Mesenchymal stem cell (in vitro differentiated cells and primary cell): Measurements from ENCODE around the gene NR2F2.

ENCODE experiments used
- DNase-seq: peaks from one replicate; pipeline ENCODE4 v3.0.0-alpha.2; 2013
- H2AFZ ChIP-seq: one replicate; pipeline ENCODE4 v1.6.1; 2013; ENCODE audit warnings: low read depth, mild to moderate bottlenecking, control low read depth, inconsistent platforms, low read length, moderate library complexity
- H2AK5ac ChIP-seq: 2 replicates; pipeline ENCODE4 v1.6.1; 2013; ENCODE audit warnings: low read length, moderate library complexity, mild to moderate bottlenecking, inconsistent platforms; ENCODE audit not compliant: severe bottlenecking
- H2BK120ac ChIP-seq: one replicate; pipeline ENCODE4 v1.6.1; 2013; ENCODE audit warnings: low read depth, mild to moderate bottlenecking, inconsistent platforms, low read length, moderate library complexity
- H2BK12ac ChIP-seq, 2 experiments: one replicate each; pipeline ENCODE4 v1.6.1; 2013; ENCODE audit warnings: inconsistent platforms in 2 of 2, low read length in 2 of 2, mild to moderate bottlenecking in 2 of 2, moderate library complexity in 2 of 2, control low read depth in 1 of 2
- H2BK15ac ChIP-seq: one replicate; pipeline ENCODE4 v1.6.1; 2013; ENCODE audit warnings: mild to moderate bottlenecking, low read depth, inconsistent platforms; ENCODE audit not compliant: poor library complexity, severe bottlenecking
- H2BK5ac ChIP-seq: 2 replicates; pipeline ENCODE4 v1.6.1; 2013; ENCODE audit warnings: low read depth, mild to moderate bottlenecking, low read length, control low read depth, inconsistent platforms; ENCODE audit not compliant: poor library complexity, severe bottlenecking
- H3K14ac ChIP-seq, 2 experiments: one replicate each; pipeline ENCODE4 v1.6.1; 2013; ENCODE audit warnings: inconsistent platforms in 2 of 2, low read length in 2 of 2, control low read depth in 1 of 2, mild to moderate bottlenecking in 1 of 2, moderate library complexity in 1 of 2
- H3K18ac ChIP-seq, 2 experiments: one replicate each; pipeline ENCODE4 v1.6.1; 2013; ENCODE audit warnings: inconsistent platforms in 2 of 2, low read length in 2 of 2, control low read depth in 1 of 2, low read depth in 1 of 2, mild to moderate bottlenecking in 1 of 2
- H3K23ac ChIP-seq, 2 experiments: one replicate each; pipeline ENCODE4 v1.6.1; 2013; ENCODE audit warnings: inconsistent platforms in 2 of 2, low read length in 2 of 2, mild to moderate bottlenecking in 2 of 2, moderate library complexity in 2 of 2, control low read depth in 1 of 2
- H3K27ac ChIP-seq: 2 replicates; pipeline ENCODE4 v1.5.1; 2013; ENCODE audit warnings: mild to moderate bottlenecking, moderate library complexity, low read length, control low read depth, inconsistent platforms; ENCODE audit not compliant: poor library complexity, severe bottlenecking
- H3K27me3 ChIP-seq, 2 experiments: 2 replicates each; pipeline versions ENCODE4 v1.6.1 to v1.7.0; 2013; ENCODE audit warnings: low read length in 2 of 2, mild to moderate bottlenecking in 2 of 2, moderate library complexity in 2 of 2, control low read depth in 1 of 2, inconsistent platforms in 1 of 2; ENCODE audit not compliant: control insufficient read depth in 1 of 2, insufficient read depth in 1 of 2
- H3K36me3 ChIP-seq, 2 experiments: 2 replicates each; pipeline versions ENCODE4 v1.6.1 to v1.7.0; 2013; ENCODE audit warnings: low read length in 2 of 2, control low read depth in 1 of 2, inconsistent platforms in 1 of 2, low read depth in 1 of 2, mild to moderate bottlenecking in 1 of 2; ENCODE audit not compliant: insufficient read depth in 2 of 2, control insufficient read depth in 1 of 2
- H3K4ac ChIP-seq, 2 experiments: one replicate each; pipeline ENCODE4 v1.6.1; 2013; ENCODE audit warnings: inconsistent platforms in 2 of 2, low read length in 2 of 2, mild to moderate bottlenecking in 2 of 2, moderate library complexity in 2 of 2, control low read depth in 1 of 2, low read depth in 1 of 2
- H3K4me1 ChIP-seq: 2 replicates; pipeline ENCODE4 v1.6.1; 2013; ENCODE audit warnings: low read depth, low read length, control low read depth; ENCODE audit not compliant: control insufficient read depth, insufficient read depth
- H3K4me2 ChIP-seq: 2 replicates; pipeline ENCODE4 v1.6.1; 2013; ENCODE audit warnings: low read length, mild to moderate bottlenecking, inconsistent platforms; ENCODE audit not compliant: poor library complexity, severe bottlenecking
- H3K4me3 ChIP-seq, 2 experiments: 2 replicates each; pipeline versions ENCODE4 v1.5.1 to v1.7.0; 2013; ENCODE audit warnings: low read length in 2 of 2, mild to moderate bottlenecking in 2 of 2, control low read depth in 1 of 2, low read depth in 1 of 2; ENCODE audit not compliant: insufficient read depth in 1 of 2
- H3K79me1 ChIP-seq: replicated peaks from 2 replicates; pipeline ENCODE4 v1.6.1; 2013; ENCODE audit warnings: mild to moderate bottlenecking, control low read depth, low read length, inconsistent platforms; ENCODE audit not compliant: poor library complexity, severe bottlenecking
- H3K9ac ChIP-seq: 2 replicates; pipeline ENCODE4 v1.7.0; 2013; ENCODE audit warnings: mild to moderate bottlenecking, low read length, moderate library complexity
- H3K9me3 ChIP-seq: 2 replicates; pipeline ENCODE4 v1.7.0; 2013; ENCODE audit warnings: mild to moderate bottlenecking, low read length; ENCODE audit not compliant: control insufficient read depth
- H4K8ac ChIP-seq: one replicate; pipeline ENCODE4 v1.6.1; 2013; ENCODE audit warnings: inconsistent platforms, mild to moderate bottlenecking, low read length, moderate library complexity
- H4K91ac ChIP-seq: one replicate; pipeline ENCODE4 v1.6.1; 2013; ENCODE audit warnings: mild to moderate bottlenecking, low read length, inconsistent platforms
- WGBS: methylation state at CpG from one replicate; pipeline ENCODE4 v1.1.7; 2013; ENCODE audit warnings: mixed read lengths; 5-methylcytosine and 5-hydroxymethylcytosine counted together

NR2F2 gene

GRCh38 chr15:96336108-96336595, 5.7 kb downstream of the NR2F2 start:
- no peak overlapping the region for H4K8ac ChIP-seq
- no peaks in the 10 kb centered on the region for H3K79me1 ChIP-seq
- peak overlapping the region; percentile 77 for H3K4me2 ChIP-seq
- H3K4me1 ChIP-seq = no peaks in the 10 kb centered on the region
- peaks cover 53 to 68% of the 10 kb centered on the region in 2 experiments for H3K36me3 ChIP-seq
- peak overlapping the region in 1 of 2 experiments; percentile 75 for H3K14ac ChIP-seq
- peak; percentile 24 for DNase-seq
- peak overlapping the region in 1 of 2 experiments; percentile 19 for H2BK12ac ChIP-seq
- H3K23ac ChIP-seq = no peak overlapping the region
- H3K27ac ChIP-seq = peak overlapping the region; percentile 96
- peak overlapping the region; percentile 78 to 97 for H3K18ac ChIP-seq
- H3K27me3 ChIP-seq = no peaks in the 10 kb centered on the region
- H2BK5ac ChIP-seq = no peak overlapping the region
- no peak overlapping the region for H2AK5ac ChIP-seq
- H2BK15ac ChIP-seq = no peak overlapping the region
- H3K9ac ChIP-seq = peak overlapping the region; percentile 99
- peak overlapping the region; percentile 49 to 99 for H3K4me3 ChIP-seq
- no peak overlapping the region for H2AFZ ChIP-seq
- H2BK120ac ChIP-seq = no peak overlapping the region
- WGBS = 1% methylated on average over 5 of the region's 7 CpGs
- no peaks in the 10 kb centered on the region for H3K9me3 ChIP-seq
- H4K91ac ChIP-seq = no peak overlapping the region
- peak overlapping the region in 1 of 2 experiments; percentile 42 for H3K4ac ChIP-seq

GRCh38 chr15:96336596-96337364, 6.3 kb downstream of the NR2F2 start:
- H3K9me3 ChIP-seq = no peaks in the 10 kb centered on the region
- H3K14ac ChIP-seq = no peak overlapping the region
- H4K91ac ChIP-seq = no peak overlapping the region

GRCh38 chr15:96337365-96338023, 7.0 kb downstream of the NR2F2 start:
- no peak overlapping the region for H2BK120ac ChIP-seq
- H2AK5ac ChIP-seq = peak overlapping the region; percentile 59
- peaks cover 42 to 68% of the 10 kb centered on the region in 2 experiments for H3K36me3 ChIP-seq
- 5% methylated on average over 13 of the region's 14 CpGs for WGBS
- H3K4me3 ChIP-seq = peak overlapping the region; percentile 51 to 99
- H3K14ac ChIP-seq = no peak overlapping the region
- H2AFZ ChIP-seq = no peak overlapping the region
- H3K79me1 ChIP-seq = no peaks in the 10 kb centered on the region
- H3K9me3 ChIP-seq = no peaks in the 10 kb centered on the region
- H3K23ac ChIP-seq = peak overlapping the region in 1 of 2 experiments; percentile 86
- peak overlapping the region in 1 of 2 experiments; percentile 40 for H3K4ac ChIP-seq
- peak overlapping the region; percentile 85 to 92 for H3K18ac ChIP-seq
- peak overlapping the region; percentile 96 for H3K27ac ChIP-seq
- no peak overlapping the region for H2BK15ac ChIP-seq
- H3K4me1 ChIP-seq = no peaks in the 10 kb centered on the region
- H4K8ac ChIP-seq = no peak overlapping the region
- H3K27me3 ChIP-seq = no peaks in the 10 kb centered on the region
- peak overlapping the region; percentile 82 for H3K4me2 ChIP-seq
- H2BK12ac ChIP-seq = peak overlapping the region in 1 of 2 experiments; percentile 63
- no peak for DNase-seq
- peak overlapping the region; percentile 99 for H3K9ac ChIP-seq
- H4K91ac ChIP-seq = no peak overlapping the region
- no peak overlapping the region for H2BK5ac ChIP-seq

More at GRCh38 chr15:96336596-96337364, 6.3 kb downstream of the NR2F2 start:
- Histone ChIP-seq H2BK120ac (no peak overlapping the region), H3K27me3 (no peaks in the 10 kb centered on the region), H3K4me3 (peak overlapping the region; percentile 51 to 99), H2AFZ (no peak overlapping the region), H3K27ac (peak overlapping the region; percentile 96), H3K4me1 (no peaks in the 10 kb centered on the region), H2BK12ac (no peak overlapping the region), H3K4me2 (peak overlapping the region; percentile 82), H3K36me3 (peaks cover 50 to 68% of the 10 kb centered on the region in 2 experiments), H2BK5ac (no peak overlapping the region), H2BK15ac (no peak overlapping the region), H4K8ac (no peak overlapping the region), H2AK5ac (no peak overlapping the region), H3K79me1 (no peaks in the 10 kb centered on the region), H3K9ac (peak overlapping the region; percentile 99), H3K18ac (peak overlapping the region; percentile 48 to 85), H3K23ac (no peak overlapping the region), H3K4ac (peak overlapping the region in 1 of 2 experiments; percentile 67)
- WGBS = 2% methylated on average over 5 of the region's 9 CpGs
- DNase-seq = peak; percentile 71
